Suprapubic skin (tissue), 4 donors: ENCODE measurements around the gene METAP1. TPM values are rescaled to one million over a fixed set of nuclear protein-coding genes. Genes with fewer than 3 reads are reported as not detected.

Experiments used
- DNase-seq, 2 donors: peaks; one replicate each; pipeline ENCODE4 v3.0.0-alpha.2; 2019; ENCODE audit warnings: low spot score in 2 of 2
- H3K27ac ChIP-seq: fragments of 200-600 bp; sonication (generic); one replicate; pipeline ENCODE4 v1.5.1; 2019
- H3K27me3 ChIP-seq: fragments of 200-600 bp; sonication (generic); one replicate; pipeline ENCODE4 v1.5.1; 2019
- H3K36me3 ChIP-seq: fragments of 200-600 bp; sonication (generic); one replicate; pipeline ENCODE4 v1.5.1; 2019
- H3K4me1 ChIP-seq: fragments of 200-600 bp; sonication (generic); one replicate; pipeline ENCODE4 v1.5.1; 2019
- H3K4me3 ChIP-seq: fragments of 200-600 bp; sonication (generic); one replicate; pipeline ENCODE4 v1.5.1; 2019; ENCODE audit warnings: mild to moderate bottlenecking
- H3K9me3 ChIP-seq: fragments of 200-600 bp; sonication (generic); one replicate; pipeline ENCODE4 v1.5.1; 2019
- CTCF ChIP-seq, 2 donors: fragments of 200-600 bp in 1 of 2; fragments of 450-650 bp in 1 of 2; sonication (generic) in 1 of 2; IDR thresholded peaks; one replicate each; pipeline ENCODE4 v1.5.1; 2016 to 2019; ENCODE audit warnings: antibody characterized with exemption in 2 of 2, mild to moderate bottlenecking in 1 of 2, moderate library complexity in 1 of 2
- EP300 ChIP-seq: sonication (generic); formaldehyde crosslinking; IDR thresholded peaks from one replicate; pipeline ENCODE4 v1.6.1; 2017; ENCODE audit warnings: antibody characterized with exemption
- POLR2A ChIP-seq, 2 donors: fragments of 450-650 bp; IDR thresholded peaks; one replicate each; pipeline ENCODE4 v1.6.1; 2017; ENCODE audit warnings: antibody characterized with exemption in 2 of 2, mild to moderate bottlenecking in 2 of 2, moderate library complexity in 2 of 2
- POLR2AphosphoS5 ChIP-seq, 3 donors: sonication (generic); formaldehyde crosslinking; IDR thresholded peaks; one replicate each; pipeline ENCODE4 v1.6.1; 2017; ENCODE audit warnings: antibody characterized with exemption in 3 of 3
- WGBS: methylation state at CpG from one replicate; pipeline ENCODE4 v1.1.5; 2018; 5-methylcytosine and 5-hydroxymethylcytosine counted together
- total RNA-seq, 4 donors: library from RNA; depleted of rRNA; stranded (reverse); fragments of >200 nt; gene quantifications; one replicate each; pipeline ENCODE4 v1.1.0, GENCODE V29; 2016

Gene METAP1
- total RNA-seq, 4 donors from 2014 or later: 40.0 to 55.9 (median 49.4) TPM

- H3K27ac ChIP-seq: no peak overlapping the region
- no peaks in the 10 kb centered on the region for H3K9me3 ChIP-seq
- TF ChIP-seq CTCF (IDR thresholded peaks at IDR 0.05) (no peak), POLR2AphosphoS5 (IDR thresholded peaks at IDR 0.05) (no peak), EP300 (no peak), POLR2A (IDR thresholded peaks at IDR 0.05) (no peak)
- WGBS: 98% methylated on average over 7 of the region's 7 CpGs
- DNase-seq: no peak
- H3K36me3 ChIP-seq: no peaks in the 10 kb centered on the region
- no peak overlapping the region for H3K4me3 ChIP-seq
- no peaks in the 10 kb centered on the region for H3K27me3 ChIP-seq
- peaks cover 46% of the 10 kb centered on the region for H3K4me1 ChIP-seq
Observed at GRCh38 chr4:98998551-98998950, 3.0 kb downstream of the METAP1 start.

GRCh38 chr4:99002279-99002678 is 6.8 kb downstream of the METAP1 start:
- Histone ChIP-seq H3K36me3 (no peaks in the 10 kb centered on the region), H3K27me3 (no peaks in the 10 kb centered on the region), H3K27ac (peak overlapping the region; percentile 59), H3K4me3 (no peak overlapping the region), H3K9me3 (no peaks in the 10 kb centered on the region), H3K4me1 (peaks cover 42% of the 10 kb centered on the region)
- no peak for TF ChIP-seq EP300
- TF ChIP-seq POLR2A (IDR thresholded peaks at IDR 0.05): no peak
- no peak for TF ChIP-seq CTCF (IDR thresholded peaks at IDR 0.05)
- no peak for TF ChIP-seq POLR2AphosphoS5 (IDR thresholded peaks at IDR 0.05)
- DNase-seq: no peak
- WGBS: 52% methylated on average over 3 of the region's 3 CpGs

- peaks cover 20% of the 10 kb centered on the region for H3K4me1 ChIP-seq
- DNase-seq: no peak
- H3K36me3 ChIP-seq: no peaks in the 10 kb centered on the region
- no peak overlapping the region for H3K4me3 ChIP-seq
- no peaks in the 10 kb centered on the region for H3K27me3 ChIP-seq
- WGBS: 55% methylated on average over 2 of the region's 2 CpGs
- TF ChIP-seq POLR2A (IDR thresholded peaks at IDR 0.05) (no peak), POLR2AphosphoS5 (IDR thresholded peaks at IDR 0.05) (no peak), EP300 (no peak)
- no peaks in the 10 kb centered on the region for H3K9me3 ChIP-seq
- H3K27ac ChIP-seq: no peak overlapping the region
Observed at GRCh38 chr4:99008051-99008450, 12.5 kb downstream of the METAP1 start.

GRCh38 chr4:99011910-99012309 is 16.4 kb downstream of the METAP1 start:
- no peaks in the 10 kb centered on the region for H3K27me3 ChIP-seq
- no peak overlapping the region for H3K27ac ChIP-seq
- DNase-seq: no peak
- no peaks in the 10 kb centered on the region for H3K9me3 ChIP-seq
- H3K36me3 ChIP-seq: no peaks in the 10 kb centered on the region
- no peak overlapping the region for H3K4me3 ChIP-seq
- H3K4me1 ChIP-seq: peaks cover 5% of the 10 kb centered on the region
- TF ChIP-seq POLR2A (IDR thresholded peaks at IDR 0.05) (no peak), CTCF (IDR thresholded peaks at IDR 0.05) (no peak), EP300 (no peak), POLR2AphosphoS5 (IDR thresholded peaks at IDR 0.05) (no peak)
- WGBS: over 99% methylated on average over 4 of the region's 4 CpGs

- H3K27ac ChIP-seq: no peak overlapping the region
- no peak overlapping the region for H3K4me3 ChIP-seq
- no peaks in the 10 kb centered on the region for H3K27me3 ChIP-seq
- 72% methylated on average over 4 of the region's 4 CpGs for WGBS
- H3K9me3 ChIP-seq: no peaks in the 10 kb centered on the region
- no peaks in the 10 kb centered on the region for H3K36me3 ChIP-seq
- no peaks in the 10 kb centered on the region for H3K4me1 ChIP-seq
- DNase-seq: no peak
- TF ChIP-seq CTCF (IDR thresholded peaks at IDR 0.05) (no peak), EP300 (no peak), POLR2A (IDR thresholded peaks at IDR 0.05) (no peak), POLR2AphosphoS5 (IDR thresholded peaks at IDR 0.05) (no peak)
Observed at GRCh38 chr4:99013402-99013843, 17.9 kb downstream of the METAP1 start.
